ENCODE measurements around the gene ZNF385D. TPM values are rescaled to one million over a fixed set of nuclear protein-coding genes. Genes with fewer than 3 reads are reported as not detected.

Gene ZNF385D
- total RNA-seq, 1 experiment from 2014 or later = not detected

DNA sequence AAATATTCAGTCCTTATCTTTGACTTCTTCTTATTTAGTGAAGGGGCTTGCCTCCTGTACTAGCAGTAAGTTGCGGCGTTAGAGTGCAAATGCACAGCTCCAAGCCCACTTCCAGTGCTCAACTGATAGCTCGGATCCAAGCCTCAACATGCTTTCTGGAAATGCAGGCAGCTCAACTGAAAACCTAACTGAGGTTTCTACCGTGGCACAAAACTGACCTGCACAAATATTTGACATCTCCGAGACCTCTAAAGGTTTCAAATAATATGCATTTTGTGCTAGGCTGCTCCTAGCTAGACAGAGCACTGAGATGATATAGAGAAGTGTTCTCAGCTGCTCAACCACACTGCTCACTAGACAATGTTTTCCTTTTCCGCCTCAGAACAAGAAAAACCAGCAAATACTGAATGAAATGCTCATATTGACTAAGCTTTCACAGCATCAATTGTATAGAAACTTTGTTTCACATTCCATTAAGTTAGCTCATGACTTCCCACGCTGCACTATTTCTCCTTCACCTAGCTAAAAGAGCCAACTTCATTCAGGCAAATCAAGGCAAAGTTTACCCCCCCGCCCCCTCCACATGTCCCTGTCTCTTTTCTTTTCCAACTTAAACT is 822 bp downstream of the ZNF385D start:
- DNase-seq = no peak
- TF ChIP-seq, protein P1, sequence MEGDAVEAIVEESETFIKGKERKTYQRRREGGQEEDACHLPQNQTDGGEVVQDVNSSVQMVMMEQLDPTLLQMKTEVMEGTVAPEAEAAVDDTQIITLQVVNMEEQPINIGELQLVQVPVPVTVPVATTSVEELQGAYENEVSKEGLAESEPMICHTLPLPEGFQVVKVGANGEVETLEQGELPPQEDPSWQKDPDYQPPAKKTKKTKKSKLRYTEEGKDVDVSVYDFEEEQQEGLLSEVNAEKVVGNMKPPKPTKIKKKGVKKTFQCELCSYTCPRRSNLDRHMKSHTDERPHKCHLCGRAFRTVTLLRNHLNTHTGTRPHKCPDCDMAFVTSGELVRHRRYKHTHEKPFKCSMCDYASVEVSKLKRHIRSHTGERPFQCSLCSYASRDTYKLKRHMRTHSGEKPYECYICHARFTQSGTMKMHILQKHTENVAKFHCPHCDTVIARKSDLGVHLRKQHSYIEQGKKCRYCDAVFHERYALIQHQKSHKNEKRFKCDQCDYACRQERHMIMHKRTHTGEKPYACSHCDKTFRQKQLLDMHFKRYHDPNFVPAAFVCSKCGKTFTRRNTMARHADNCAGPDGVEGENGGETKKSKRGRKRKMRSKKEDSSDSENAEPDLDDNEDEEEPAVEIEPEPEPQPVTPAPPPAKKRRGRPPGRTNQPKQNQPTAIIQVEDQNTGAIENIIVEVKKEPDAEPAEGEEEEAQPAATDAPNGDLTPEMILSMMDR (IDR thresholded peaks at IDR 0.05; ENCODE audit: insufficient read depth in 1 of 2, low read depth in 1 of 2, low read length in 1 of 2, severe bottlenecking in 1 of 2, unreplicated experiment in 1 of 2) = no peak
- POLR2A ChIA-PET = no interaction called here

DNA sequence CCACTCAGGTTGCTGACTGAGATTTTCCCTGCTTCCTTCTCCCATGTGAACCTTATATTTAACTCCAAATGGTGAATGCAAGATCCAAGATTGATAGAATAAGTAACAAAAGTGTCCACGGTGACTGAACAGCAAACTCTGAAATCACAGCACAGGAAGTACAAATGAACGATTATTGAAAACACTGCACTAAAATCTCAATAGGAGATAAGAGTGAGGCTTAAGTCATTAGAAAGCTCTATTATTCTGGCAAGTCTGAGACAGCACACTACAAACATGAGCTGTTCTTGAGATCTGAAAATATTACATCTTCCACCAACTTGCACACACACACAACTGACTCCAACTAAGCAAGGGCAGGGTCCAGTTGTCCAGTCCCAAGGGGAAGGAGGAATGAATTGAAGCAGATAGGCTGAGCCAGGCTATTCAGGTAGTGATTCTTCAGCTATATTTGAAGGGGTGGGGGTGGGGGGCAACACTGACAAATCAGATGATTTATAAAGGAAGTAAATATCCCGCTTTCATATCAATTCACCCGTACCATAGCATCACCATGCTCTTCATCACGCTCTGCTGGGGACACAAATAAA is 2.9 kb downstream of the ZNF385D start:
- POLR2A ChIA-PET = no interaction called here
- intact Hi-C loops (cut with micrococcal nuclease; ENCODE audit: unreplicated experiment) = no loop called here
- no peaks in the 10 kb centered on the region for H3K36me3 Mint-ChIP-seq (ENCODE audit: insufficient read depth, unreplicated experiment)
- peaks cover 3% of the 10 kb centered on the region for H3K27me3 Mint-ChIP-seq (ENCODE audit: insufficient read depth, unreplicated experiment)
- CTCF ChIA-PET = no interaction called here
- no peaks in the 10 kb centered on the region for H3K9me3 Mint-ChIP-seq (ENCODE audit: unreplicated experiment)
- DNase-seq = no peak
- H3K9me3 ChIP-seq = no peaks in the 10 kb centered on the region; the same call in 1 of the 2 replicates
- no peaks in the 10 kb centered on the region for H3K36me3 ChIP-seq (ENCODE audit: control insufficient read depth, insufficient read depth, low read length)
- no peaks in the 10 kb centered on the region for H3K4me1 Mint-ChIP-seq (ENCODE audit: low read depth, unreplicated experiment)
- no TSS peak for BruUV-seq (replicated peaks)
- H3K27ac Mint-ChIP-seq (ENCODE audit: unreplicated experiment) = no peak overlapping the region
- no peaks in the 10 kb centered on the region for H3K4me1 ChIP-seq
- TF ChIP-seq, protein P1 (IDR thresholded peaks at IDR 0.05; ENCODE audit: insufficient read depth in 1 of 2, low read depth in 1 of 2, low read length in 1 of 2, severe bottlenecking in 1 of 2, unreplicated experiment in 1 of 2) = no peak
- no peak overlapping the region for H3K4me3 ChIP-seq (ENCODE audit: low read depth, low read length)
- H3K27me3 ChIP-seq (replicated peaks; ENCODE audit: control insufficient read depth, insufficient read depth, low read length) = no peaks in the 10 kb centered on the region; the same call in 1 of the 2 replicates
- no peak overlapping the region for H3K4me3 Mint-ChIP-seq (ENCODE audit: unreplicated experiment)

More for the DNA sequence above, 822 bp downstream of the ZNF385D start:
- no peak overlapping the region for H3K4me3 ChIP-seq (ENCODE audit: low read depth, low read length)
- intact Hi-C loops (cut with micrococcal nuclease; ENCODE audit: unreplicated experiment) = loop anchor here (5.0 kb wide), 1 partner anchor 82 kb away; no protein-coding TSS in a partner anchor
- H3K4me1 Mint-ChIP-seq (ENCODE audit: low read depth, unreplicated experiment) = no peaks in the 10 kb centered on the region
- no peak overlapping the region for H3K27ac Mint-ChIP-seq (ENCODE audit: unreplicated experiment)
- no peak overlapping the region for H3K4me3 Mint-ChIP-seq (ENCODE audit: unreplicated experiment)
- H3K36me3 Mint-ChIP-seq (ENCODE audit: insufficient read depth, unreplicated experiment) = no peaks in the 10 kb centered on the region
- no peaks in the 10 kb centered on the region for H3K27me3 ChIP-seq (replicated peaks; ENCODE audit: control insufficient read depth, insufficient read depth, low read length)
- H3K9me3 Mint-ChIP-seq (ENCODE audit: unreplicated experiment) = no peaks in the 10 kb centered on the region
- CTCF ChIA-PET = no interaction called here
- H3K4me1 ChIP-seq = no peaks in the 10 kb centered on the region
- no peaks in the 10 kb centered on the region for H3K9me3 ChIP-seq
- H3K36me3 ChIP-seq (ENCODE audit: control insufficient read depth, insufficient read depth, low read length) = no peaks in the 10 kb centered on the region
- no TSS peak for BruUV-seq (replicated peaks)
- peaks cover 6% of the 10 kb centered on the region for H3K27me3 Mint-ChIP-seq (ENCODE audit: insufficient read depth, unreplicated experiment)

DNA sequence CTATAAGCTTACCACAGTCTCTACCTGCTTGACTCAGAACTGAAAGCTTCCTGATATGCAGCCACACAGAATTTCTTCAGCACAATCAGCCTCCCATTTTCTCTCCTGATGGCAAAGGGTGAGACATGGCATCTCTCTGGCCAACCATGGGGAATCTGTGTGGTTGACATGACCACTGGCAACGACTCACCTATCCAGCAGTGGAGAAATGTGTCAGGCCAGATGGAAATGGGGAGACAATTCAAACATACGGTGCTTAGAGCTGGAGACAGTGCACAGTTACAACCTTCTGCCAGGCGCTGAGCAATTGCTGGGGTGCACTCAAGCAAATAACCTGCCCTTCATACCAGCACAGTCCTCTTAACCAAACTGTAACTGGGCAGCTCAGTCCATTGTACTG is 3.6 kb downstream of the ZNF385D start:
- Histone ChIP-seq H3K27me3 (replicated peaks; ENCODE audit: control insufficient read depth, insufficient read depth, low read length) (no peaks in the 10 kb centered on the region; the same call in 1 of the 2 replicates), H3K4me3 (ENCODE audit: low read depth, low read length) (no peak overlapping the region), H3K36me3 (ENCODE audit: control insufficient read depth, insufficient read depth, low read length) (no peaks in the 10 kb centered on the region), H3K4me1 (no peaks in the 10 kb centered on the region), H3K9me3 (no peaks in the 10 kb centered on the region; the same call in 1 of the 2 replicates)
- TF ChIP-seq, protein P1 (IDR thresholded peaks at IDR 0.05; ENCODE audit: insufficient read depth in 1 of 2, low read depth in 1 of 2, low read length in 1 of 2, severe bottlenecking in 1 of 2, unreplicated experiment in 1 of 2) = no peak
- peaks cover 3% of the 10 kb centered on the region for H3K27me3 Mint-ChIP-seq (ENCODE audit: insufficient read depth, unreplicated experiment)
- H3K27ac Mint-ChIP-seq (ENCODE audit: unreplicated experiment) = no peak overlapping the region
- ChIA-PET CTCF (no interaction called here), POLR2A (no interaction called here)
- no peaks in the 10 kb centered on the region for H3K9me3 Mint-ChIP-seq (ENCODE audit: unreplicated experiment)
- intact Hi-C loops (cut with micrococcal nuclease; ENCODE audit: unreplicated experiment) = no loop called here
- H3K4me3 Mint-ChIP-seq (ENCODE audit: unreplicated experiment) = no peak overlapping the region
- H3K36me3 Mint-ChIP-seq (ENCODE audit: insufficient read depth, unreplicated experiment) = no peaks in the 10 kb centered on the region
- DNase-seq = no peak
- no peaks in the 10 kb centered on the region for H3K4me1 Mint-ChIP-seq (ENCODE audit: low read depth, unreplicated experiment)
- no TSS peak for BruUV-seq (replicated peaks)

Data from Caco-2 (cell line).